Mesenchymal stem cell (in vitro differentiated cells and primary cell): ENCODE data around the gene LENEP. TPM values are rescaled to one million over a fixed set of nuclear protein-coding genes. Genes with fewer than 3 reads are reported as not detected.
A peak's percentile ranks its signal among the peaks of the same experiment; 100 is the strongest.

Experiments
- DNase-seq: peaks from one replicate; pipeline ENCODE4 v3.0.0-alpha.2; 2013
- H2AFZ ChIP-seq: one replicate; pipeline ENCODE4 v1.6.1; 2013; ENCODE audit warnings: low read depth, mild to moderate bottlenecking, control low read depth, inconsistent platforms, low read length, moderate library complexity
- H2AK5ac ChIP-seq: 2 replicates; pipeline ENCODE4 v1.6.1; 2013; ENCODE audit warnings: low read length, moderate library complexity, mild to moderate bottlenecking, inconsistent platforms; ENCODE audit not compliant: severe bottlenecking
- H2BK120ac ChIP-seq: one replicate; pipeline ENCODE4 v1.6.1; 2013; ENCODE audit warnings: low read depth, mild to moderate bottlenecking, inconsistent platforms, low read length, moderate library complexity
- H2BK12ac ChIP-seq, 2 experiments: one replicate each; pipeline ENCODE4 v1.6.1; 2013; ENCODE audit warnings: inconsistent platforms in 2 of 2, low read length in 2 of 2, mild to moderate bottlenecking in 2 of 2, moderate library complexity in 2 of 2, control low read depth in 1 of 2
- H2BK15ac ChIP-seq: one replicate; pipeline ENCODE4 v1.6.1; 2013; ENCODE audit warnings: mild to moderate bottlenecking, low read depth, inconsistent platforms; ENCODE audit not compliant: poor library complexity, severe bottlenecking
- H2BK5ac ChIP-seq: 2 replicates; pipeline ENCODE4 v1.6.1; 2013; ENCODE audit warnings: low read depth, mild to moderate bottlenecking, low read length, control low read depth, inconsistent platforms; ENCODE audit not compliant: poor library complexity, severe bottlenecking
- H3K14ac ChIP-seq, 2 experiments: one replicate each; pipeline ENCODE4 v1.6.1; 2013; ENCODE audit warnings: inconsistent platforms in 2 of 2, low read length in 2 of 2, control low read depth in 1 of 2, mild to moderate bottlenecking in 1 of 2, moderate library complexity in 1 of 2
- H3K18ac ChIP-seq, 2 experiments: one replicate each; pipeline ENCODE4 v1.6.1; 2013; ENCODE audit warnings: inconsistent platforms in 2 of 2, low read length in 2 of 2, control low read depth in 1 of 2, low read depth in 1 of 2, mild to moderate bottlenecking in 1 of 2
- H3K23ac ChIP-seq, 2 experiments: one replicate each; pipeline ENCODE4 v1.6.1; 2013; ENCODE audit warnings: inconsistent platforms in 2 of 2, low read length in 2 of 2, mild to moderate bottlenecking in 2 of 2, moderate library complexity in 2 of 2, control low read depth in 1 of 2
- H3K27ac ChIP-seq: 2 replicates; pipeline ENCODE4 v1.5.1; 2013; ENCODE audit warnings: mild to moderate bottlenecking, moderate library complexity, low read length, control low read depth, inconsistent platforms; ENCODE audit not compliant: poor library complexity, severe bottlenecking
- H3K27me3 ChIP-seq, 2 experiments: 2 replicates each; pipeline versions ENCODE4 v1.6.1 to v1.7.0; 2013; ENCODE audit warnings: low read length in 2 of 2, mild to moderate bottlenecking in 2 of 2, moderate library complexity in 2 of 2, control low read depth in 1 of 2, inconsistent platforms in 1 of 2; ENCODE audit not compliant: control insufficient read depth in 1 of 2, insufficient read depth in 1 of 2
- H3K36me3 ChIP-seq, 2 experiments: 2 replicates each; pipeline versions ENCODE4 v1.6.1 to v1.7.0; 2013; ENCODE audit warnings: low read length in 2 of 2, control low read depth in 1 of 2, inconsistent platforms in 1 of 2, low read depth in 1 of 2, mild to moderate bottlenecking in 1 of 2; ENCODE audit not compliant: insufficient read depth in 2 of 2, control insufficient read depth in 1 of 2
- H3K4ac ChIP-seq, 2 experiments: one replicate each; pipeline ENCODE4 v1.6.1; 2013; ENCODE audit warnings: inconsistent platforms in 2 of 2, low read length in 2 of 2, mild to moderate bottlenecking in 2 of 2, moderate library complexity in 2 of 2, control low read depth in 1 of 2, low read depth in 1 of 2
- H3K4me1 ChIP-seq: 2 replicates; pipeline ENCODE4 v1.6.1; 2013; ENCODE audit warnings: low read depth, low read length, control low read depth; ENCODE audit not compliant: control insufficient read depth, insufficient read depth
- H3K4me2 ChIP-seq: 2 replicates; pipeline ENCODE4 v1.6.1; 2013; ENCODE audit warnings: low read length, mild to moderate bottlenecking, inconsistent platforms; ENCODE audit not compliant: poor library complexity, severe bottlenecking
- H3K4me3 ChIP-seq, 2 experiments: 2 replicates each; pipeline versions ENCODE4 v1.5.1 to v1.7.0; 2013; ENCODE audit warnings: low read length in 2 of 2, mild to moderate bottlenecking in 2 of 2, control low read depth in 1 of 2, low read depth in 1 of 2; ENCODE audit not compliant: insufficient read depth in 1 of 2
- H3K79me1 ChIP-seq: replicated peaks from 2 replicates; pipeline ENCODE4 v1.6.1; 2013; ENCODE audit warnings: mild to moderate bottlenecking, control low read depth, low read length, inconsistent platforms; ENCODE audit not compliant: poor library complexity, severe bottlenecking
- H3K9ac ChIP-seq: 2 replicates; pipeline ENCODE4 v1.7.0; 2013; ENCODE audit warnings: mild to moderate bottlenecking, low read length, moderate library complexity
- H3K9me3 ChIP-seq: 2 replicates; pipeline ENCODE4 v1.7.0; 2013; ENCODE audit warnings: mild to moderate bottlenecking, low read length; ENCODE audit not compliant: control insufficient read depth
- H4K8ac ChIP-seq: one replicate; pipeline ENCODE4 v1.6.1; 2013; ENCODE audit warnings: inconsistent platforms, mild to moderate bottlenecking, low read length, moderate library complexity
- H4K91ac ChIP-seq: one replicate; pipeline ENCODE4 v1.6.1; 2013; ENCODE audit warnings: mild to moderate bottlenecking, low read length, inconsistent platforms
- WGBS: methylation state at CpG from one replicate; pipeline ENCODE4 v1.1.7; 2013; ENCODE audit warnings: mixed read lengths; 5-methylcytosine and 5-hydroxymethylcytosine counted together
- polyA plus RNA-seq, 2 experiments: library from polyadenylated mRNA; stranded (reverse); fragments of 200-250 nt; gene quantifications; one replicate each; pipeline ENCODE4 v1.2.3, GENCODE V29; 2013

The LENEP gene, protein sequence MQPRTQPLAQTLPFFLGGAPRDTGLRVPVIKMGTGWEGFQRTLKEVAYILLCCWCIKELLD
- polyA plus RNA-seq (2013, experiment 1 of 2) = not detected
- not detected for polyA plus RNA-seq (2013, experiment 2 of 2)

DNA sequence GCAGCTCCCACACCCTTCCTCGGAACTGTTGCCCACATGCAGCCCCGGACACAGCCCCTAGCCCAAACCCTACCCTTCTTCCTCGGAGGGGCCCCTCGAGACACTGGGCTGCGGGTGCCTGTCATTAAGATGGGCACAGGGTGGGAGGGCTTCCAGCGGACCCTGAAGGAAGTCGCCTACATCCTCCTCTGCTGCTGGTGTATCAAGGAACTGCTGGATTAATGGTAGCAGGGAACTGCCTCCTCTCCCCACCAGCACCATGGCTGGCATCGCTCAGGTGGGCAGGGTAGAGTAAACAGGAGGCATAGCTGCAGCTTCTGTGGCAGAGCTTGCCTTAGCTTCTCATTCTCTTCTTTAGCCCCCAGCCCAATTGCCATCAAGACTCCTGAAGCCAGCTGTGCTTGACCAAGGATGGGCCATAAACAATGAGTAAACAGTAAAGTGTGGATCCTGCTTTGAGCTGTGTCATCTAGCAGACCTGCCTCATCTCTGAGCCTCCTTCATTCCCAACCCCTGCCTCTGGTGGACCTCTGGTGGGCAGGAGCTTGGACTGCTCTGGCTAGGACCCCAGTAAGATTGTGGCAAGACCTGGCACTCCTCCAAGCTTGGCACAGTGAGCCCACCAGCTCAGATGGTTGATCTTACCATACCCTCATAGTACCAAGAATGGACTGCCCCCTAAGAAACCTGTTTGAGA is at the start of gene LENEP:
Gene LENEP, plus strand, starts transcription at position 15 of the 697 bp plus-strand sequence. Its CDS starts 22 bp downstream, at position 37.
- Histone ChIP-seq H3K9ac (no peak within 1 kb of the TSS), H3K18ac (peak within 1 kb of the TSS in 1 of 2 experiments; percentile 29), H3K4ac (peak within 1 kb of the TSS; percentile 4 to 93), H3K79me1 (peaks cover 21% of the 10 kb centered on the region), H3K14ac (no peak within 1 kb of the TSS), H3K4me1 (peaks cover 21% of the 10 kb centered on the region), H2BK120ac (peak within 1 kb of the TSS; percentile 74), H3K4me3 (no peak within 1 kb of the TSS), H2AK5ac (peak within 1 kb of the TSS; percentile 45), H4K8ac (peak within 1 kb of the TSS; percentile 66), H3K4me2 (no peak within 1 kb of the TSS), H3K9me3 (no peaks in the 10 kb centered on the region), H3K36me3 (peaks cover 27 to 30% of the 10 kb centered on the region in 2 experiments), H2AFZ (no peak within 1 kb of the TSS), H3K23ac (peak within 1 kb of the TSS in 1 of 2 experiments; percentile 23), H3K27me3 (no peaks in the 10 kb centered on the region), H2BK5ac (no peak within 1 kb of the TSS), H3K27ac (no peak within 1 kb of the TSS), H2BK15ac (peak within 1 kb of the TSS; percentile 55), H4K91ac (peak within 1 kb of the TSS; percentile 84), H2BK12ac (peak within 1 kb of the TSS; percentile 23 to 45)
- DNase-seq = no peak
- WGBS = 100% methylated on average over 1 of the region's 8 CpGs

DNA sequence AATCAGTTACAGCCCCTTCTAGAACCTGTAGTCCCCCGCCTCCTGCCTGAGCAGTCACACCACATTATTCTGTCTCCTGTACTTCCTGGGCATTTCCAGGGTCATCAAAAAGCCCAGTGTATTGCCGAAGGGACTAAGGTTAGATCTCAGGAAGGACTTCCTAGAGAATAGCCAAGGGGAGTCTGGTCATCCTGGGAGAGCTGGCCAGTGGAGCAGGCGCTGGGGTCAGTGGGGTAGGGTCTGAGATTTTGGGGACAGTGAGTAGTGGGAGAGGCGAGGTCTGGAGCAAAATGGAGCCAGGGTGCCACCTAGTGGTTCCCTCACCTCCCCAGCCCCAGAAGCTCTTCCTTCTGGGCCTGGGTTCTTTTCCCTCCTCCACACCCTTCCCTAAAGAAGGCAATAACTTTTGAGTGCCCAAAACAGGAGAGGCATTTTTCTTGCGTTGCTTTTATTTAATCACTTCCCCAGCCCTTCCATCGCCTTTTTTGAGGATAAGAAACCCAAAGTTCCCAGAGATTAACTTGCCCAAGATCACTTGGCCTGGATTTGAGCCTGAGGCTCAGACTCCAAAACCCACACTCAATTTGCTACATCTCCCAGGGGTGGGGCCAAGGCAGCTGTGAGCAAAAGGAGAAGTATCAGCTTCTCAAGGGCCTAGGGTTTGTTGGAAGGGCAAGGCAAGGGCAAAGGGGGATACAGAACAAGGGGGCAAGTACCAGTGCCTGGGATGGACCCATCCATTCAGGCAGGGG is 49.6 kb upstream of the LENEP start:
- Histone ChIP-seq H3K9ac (peak overlapping the region; percentile 38), H2BK12ac (peak overlapping the region in 1 of 2 experiments; percentile 85), H3K4ac (no peak overlapping the region), H3K9me3 (no peaks in the 10 kb centered on the region), H3K4me2 (no peak overlapping the region), H3K23ac (no peak overlapping the region), H3K79me1 (peaks cover 3% of the 10 kb centered on the region), H3K14ac (no peak overlapping the region), H2AK5ac (peak overlapping the region; percentile 32), H4K91ac (peak overlapping the region; percentile 35), H3K27me3 (no peaks in the 10 kb centered on the region), H2BK120ac (no peak overlapping the region), H3K27ac (no peak overlapping the region), H3K36me3 (peaks cover 20 to 53% of the 10 kb centered on the region in 2 experiments), H3K4me3 (no peak overlapping the region), H4K8ac (no peak overlapping the region), H3K4me1 (peaks cover 18% of the 10 kb centered on the region), H2AFZ (no peak overlapping the region), H3K18ac (peak overlapping the region in 1 of 2 experiments; percentile 24), H2BK15ac (no peak overlapping the region), H2BK5ac (no peak overlapping the region)
- WGBS = 28% methylated on average over 5 of the region's 6 CpGs
- DNase-seq = peak; percentile 51

DNA sequence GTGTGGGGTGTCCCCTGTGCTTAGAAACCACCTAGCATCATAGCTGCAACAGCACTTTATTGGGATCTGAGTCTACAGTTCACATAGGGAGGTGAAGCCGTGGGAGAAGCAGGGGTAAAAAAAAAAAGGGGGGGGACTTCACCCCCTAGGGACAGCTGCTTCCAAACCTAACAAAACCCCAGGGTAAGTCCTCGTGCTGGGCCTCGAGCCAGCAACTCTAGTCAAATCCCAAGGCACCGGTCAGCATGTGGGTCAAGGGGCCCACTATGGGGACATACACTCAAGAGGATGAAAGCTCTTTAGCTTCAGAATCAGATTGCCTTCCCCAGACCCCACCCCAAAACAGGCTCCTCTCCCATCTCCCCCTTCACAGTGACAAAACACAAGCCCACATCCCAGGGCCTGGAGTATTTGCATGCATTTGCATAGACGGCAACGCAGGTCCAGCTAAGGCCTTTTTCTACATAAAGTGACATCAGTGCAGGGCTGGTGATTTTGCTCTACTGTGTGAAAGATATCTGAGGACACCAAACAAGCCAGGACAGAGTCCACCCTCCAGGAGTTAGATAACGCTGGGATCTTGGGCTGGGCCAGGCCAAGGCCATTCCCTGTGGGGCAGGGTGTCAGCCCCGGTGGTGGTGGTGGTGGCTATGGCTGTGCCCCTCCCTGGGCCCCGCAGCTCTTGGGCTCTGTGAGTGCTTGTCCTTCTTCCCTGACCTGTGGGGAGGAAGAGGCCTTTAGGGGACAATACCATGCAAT is 48.8 kb upstream of the LENEP start:
- Histone ChIP-seq H3K23ac (no peak overlapping the region), H3K4ac (no peak overlapping the region), H3K9me3 (no peaks in the 10 kb centered on the region), H3K14ac (no peak overlapping the region), H3K36me3 (peaks cover 20 to 53% of the 10 kb centered on the region in 2 experiments), H2BK15ac (no peak overlapping the region), H3K4me3 (no peak overlapping the region), H3K4me2 (no peak overlapping the region), H3K27me3 (no peaks in the 10 kb centered on the region), H2AK5ac (no peak overlapping the region), H4K8ac (no peak overlapping the region), H2AFZ (no peak overlapping the region), H3K4me1 (peaks cover 18% of the 10 kb centered on the region), H3K27ac (no peak overlapping the region), H2BK12ac (peak overlapping the region in 1 of 2 experiments; percentile 85), H3K9ac (peak overlapping the region; percentile 38), H2BK120ac (no peak overlapping the region), H3K18ac (peak overlapping the region in 1 of 2 experiments; percentile 24), H3K79me1 (peaks cover 3% of the 10 kb centered on the region), H4K91ac (peak overlapping the region; percentile 35), H2BK5ac (no peak overlapping the region)
- 57% methylated on average over 9 of the region's 9 CpGs for WGBS
- DNase-seq = no peak
